BLaER1 treated with 17β-estradiol and CSF1 and Interleukin-3, amounts not matched to agents 10 nM and 100 nM (cell line): ENCODE data around the gene MAN2A1.
A peak's percentile ranks its signal among the peaks of the same experiment; 100 is the strongest.

Experiments used
- H3K27ac ChIP-seq, 11 experiments: shearing (Covaris generic); formaldehyde crosslinking; 2 replicates each; pipeline ENCODE4 v1.8.1; 2022
- H3K27me3 ChIP-seq, 11 experiments: shearing (Covaris generic); formaldehyde crosslinking; 2 replicates each; pipeline ENCODE4 v1.8.1; 2022
- H3K36me3 ChIP-seq, 11 experiments: shearing (Covaris generic); formaldehyde crosslinking; 2 replicates each; pipeline ENCODE4 v1.8.1; 2022
- H3K4me1 ChIP-seq, 10 experiments: shearing (Covaris generic); formaldehyde crosslinking; 2 replicates each; pipeline ENCODE4 v1.8.1; 2022
- H3K4me2 ChIP-seq, 11 experiments: shearing (Covaris generic); formaldehyde crosslinking; 2 replicates each; pipeline ENCODE4 v1.8.1; 2022
- H3K4me3 ChIP-seq, 10 experiments: shearing (Covaris generic); formaldehyde crosslinking; 2 replicates each; pipeline ENCODE4 v1.8.1; 2022
- H3K9ac ChIP-seq, 11 experiments: shearing (Covaris generic); formaldehyde crosslinking; 2 replicates each; pipeline ENCODE4 v1.8.1; 2022
- H3K9me3 ChIP-seq, 11 experiments: shearing (Covaris generic); formaldehyde crosslinking; replicated peaks in 1 of 11; 2 replicates each; pipeline ENCODE4 v1.8.1; 2022
- H4K20me1 ChIP-seq, 11 experiments: shearing (Covaris generic); formaldehyde crosslinking; 2 replicates each; pipeline ENCODE4 v1.8.1; 2022
- Cebpa-rat ChIP-seq, 11 experiments: shearing (Covaris generic); IDR thresholded peaks; 2 replicates each; pipeline ENCODE4 v1.8.1; 2022

MAN2A1 gene

DNA sequence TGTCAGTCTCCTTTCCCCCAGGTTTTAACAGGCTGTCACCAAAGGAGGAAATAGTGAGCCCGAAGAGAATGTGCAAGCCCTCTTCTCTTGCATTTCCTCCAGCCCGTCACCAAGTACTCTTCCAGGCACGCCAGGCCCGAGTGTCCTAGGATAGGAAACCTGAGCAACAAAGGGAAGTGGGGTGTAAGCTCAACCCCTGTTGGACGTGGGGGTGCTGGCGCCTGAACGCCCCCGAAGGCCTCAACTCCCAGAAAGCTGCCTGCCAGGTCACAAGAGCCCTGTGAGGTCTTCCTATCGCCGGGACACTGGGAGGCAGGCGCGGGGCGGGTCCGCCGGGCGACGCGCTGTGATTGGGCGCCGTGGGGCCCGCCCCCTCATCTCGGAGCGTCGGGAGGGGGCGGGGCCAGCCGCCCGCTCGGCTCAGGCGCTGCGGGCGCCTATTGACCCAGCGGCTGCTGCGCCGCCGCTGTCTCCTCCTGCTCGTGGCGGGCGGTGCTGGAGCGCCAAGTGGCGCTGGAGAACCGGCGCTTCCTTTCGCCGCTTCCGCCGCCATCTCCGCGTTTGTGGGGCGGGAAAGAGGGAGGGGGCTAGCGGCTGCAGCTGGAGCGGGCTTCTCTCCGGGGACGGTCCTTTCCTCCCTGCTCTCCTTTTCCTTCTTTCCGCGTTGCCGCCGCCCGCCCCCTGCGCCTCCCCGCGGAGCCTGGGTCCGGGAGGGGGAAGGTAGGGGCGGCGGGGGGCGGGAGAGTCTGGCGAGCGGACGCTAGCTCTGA lies 572 bp upstream of the MAN2A1 start:
- Histone ChIP-seq H3K9me3 (no peaks in the 10 kb centered on the region), H4K20me1 (peaks cover 13 to 43% (median 29%) of the 10 kb centered on the region in 11 experiments; a peak in 20 of 22 replicates), H3K4me2 (peak overlapping the region; percentile 58 to 93 (median 88)), H3K27ac (peak overlapping the region; percentile 86 to 97 (median 91)), H3K36me3 (no peaks in the 10 kb centered on the region), H3K4me3 (peak overlapping the region; percentile 84 to 97 (median 95)), H3K9ac (peak overlapping the region; percentile 90 to 97 (median 92)), H3K4me1 (peaks cover 32 to 39% (median 36%) of the 10 kb centered on the region in 10 experiments), H3K27me3 (no peaks in the 10 kb centered on the region)
- no peak for TF ChIP-seq Cebpa-rat (IDR thresholded peaks at IDR 0.05)

DNA sequence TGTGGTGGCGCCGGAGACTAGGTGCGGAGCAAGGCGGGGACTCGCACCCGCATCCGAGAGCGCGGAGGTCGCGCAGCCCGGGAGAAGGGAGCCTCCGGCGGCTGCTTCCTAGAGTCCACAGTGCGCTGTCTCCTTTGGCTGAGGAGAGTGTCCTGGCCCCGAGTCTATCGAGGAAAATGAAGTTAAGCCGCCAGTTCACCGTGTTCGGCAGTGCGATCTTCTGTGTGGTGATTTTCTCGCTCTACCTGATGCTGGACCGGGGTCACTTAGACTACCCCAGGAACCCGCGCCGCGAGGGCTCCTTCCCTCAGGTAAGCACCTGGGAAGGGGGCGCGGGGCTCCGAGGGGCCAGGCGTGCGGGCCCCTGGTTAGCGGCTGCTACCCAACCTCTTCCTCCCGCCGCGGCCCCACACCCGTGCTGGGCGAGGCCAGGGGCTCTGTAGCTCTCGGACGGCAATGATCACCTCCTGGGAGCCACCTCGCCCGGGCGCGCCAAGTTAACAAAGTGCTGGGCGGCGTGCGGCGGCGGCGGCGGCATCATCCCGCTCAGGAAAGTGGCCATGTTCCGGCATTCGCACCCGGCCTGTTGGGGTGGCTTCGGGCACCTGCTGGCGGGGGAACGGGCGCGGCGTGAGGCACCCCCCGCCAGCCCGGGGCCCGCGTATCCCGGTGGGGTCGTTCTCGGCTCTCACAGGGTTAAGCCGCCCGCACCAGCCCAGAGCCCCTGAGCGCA lies 681 bp downstream of the MAN2A1 start:
- H4K20me1 ChIP-seq = peaks cover 13 to 56% (median 41%) of the 10 kb centered on the region in 11 experiments; a peak in 20 of 22 replicates
- no peaks in the 10 kb centered on the region for H3K27me3 ChIP-seq
- no peak for TF ChIP-seq Cebpa-rat (IDR thresholded peaks at IDR 0.05)
- no peaks in the 10 kb centered on the region for H3K9me3 ChIP-seq
- peaks cover 45 to 51% (median 48%) of the 10 kb centered on the region in 10 experiments for H3K4me1 ChIP-seq
- peak overlapping the region; percentile 83 to 93 (median 88) for H3K4me2 ChIP-seq
- H3K9ac ChIP-seq = peak overlapping the region; percentile 90 to 97 (median 92)
- H3K27ac ChIP-seq = peak overlapping the region; percentile 86 to 97 (median 91)
- H3K4me3 ChIP-seq = peak overlapping the region; percentile 84 to 97 (median 95)
- no peaks in the 10 kb centered on the region for H3K36me3 ChIP-seq

DNA sequence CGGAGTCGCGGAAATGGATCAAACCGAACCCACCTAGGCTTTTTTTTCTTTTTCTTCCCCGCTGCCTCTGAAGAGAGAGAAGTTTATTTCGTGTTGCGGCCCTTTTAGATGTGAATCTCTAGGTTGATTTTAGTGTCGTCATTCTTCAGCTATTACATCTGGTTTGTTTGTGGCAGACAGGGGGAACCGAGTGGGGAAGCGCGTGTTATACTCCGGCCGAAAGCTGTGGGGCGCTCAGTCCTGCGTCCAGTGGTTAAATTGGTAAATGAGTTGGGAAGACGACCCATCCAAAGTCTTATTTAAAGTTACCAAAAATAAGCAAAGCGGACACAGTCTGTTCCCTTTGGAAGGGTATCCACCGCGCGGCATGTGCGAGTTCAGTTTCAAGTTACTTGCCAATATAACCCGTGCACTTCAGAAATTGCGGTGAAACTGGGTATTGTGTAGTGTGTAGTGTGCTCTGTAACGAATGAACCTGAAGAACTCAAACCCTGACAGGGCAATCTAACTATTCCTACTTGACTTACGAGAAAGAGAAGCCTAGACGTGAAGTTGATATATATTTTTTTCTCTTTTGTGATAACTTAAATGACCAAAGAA lies 1.3 kb downstream of the MAN2A1 start:
- peak overlapping the region; percentile 83 to 93 (median 88) for H3K4me2 ChIP-seq
- peak overlapping the region; percentile 84 to 97 (median 95) for H3K4me3 ChIP-seq
- peak overlapping the region; percentile 86 to 97 (median 91) for H3K27ac ChIP-seq
- no peak for TF ChIP-seq Cebpa-rat (IDR thresholded peaks at IDR 0.05)
- no peaks in the 10 kb centered on the region for H3K27me3 ChIP-seq
- no peaks in the 10 kb centered on the region for H3K36me3 ChIP-seq
- peaks cover 13 to 63% (median 41%) of the 10 kb centered on the region in 11 experiments; a peak in 20 of 22 replicates for H4K20me1 ChIP-seq
- H3K9me3 ChIP-seq = no peaks in the 10 kb centered on the region
- peak overlapping the region; percentile 90 to 97 (median 92) for H3K9ac ChIP-seq
- H3K4me1 ChIP-seq = peaks cover 51 to 58% (median 55%) of the 10 kb centered on the region in 10 experiments

DNA sequence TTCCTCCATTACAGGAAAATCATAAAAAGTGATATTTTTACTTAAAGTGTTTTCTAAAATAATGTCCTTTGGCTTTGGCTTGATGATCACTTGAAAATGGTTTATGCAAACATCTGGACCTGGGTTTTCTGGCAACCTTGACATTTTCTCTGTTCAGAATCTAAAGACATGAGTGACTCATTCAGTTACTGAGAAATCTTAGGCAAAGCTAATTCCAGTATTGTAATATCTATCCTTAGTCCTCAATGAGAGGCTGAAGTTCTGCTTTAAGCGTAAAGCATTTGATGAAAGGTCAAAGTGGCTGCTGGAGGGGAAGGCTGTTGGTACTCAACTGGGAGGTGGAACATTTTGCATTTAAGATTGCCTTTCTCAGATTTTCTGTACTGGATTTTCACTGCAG lies 2.3 kb downstream of the MAN2A1 start:
- Histone ChIP-seq H4K20me1 (peaks cover 13 to 72% (median 41%) of the 10 kb centered on the region in 11 experiments; a peak in 20 of 22 replicates), H3K4me1 (peaks cover 56 to 64% (median 61%) of the 10 kb centered on the region in 10 experiments), H3K36me3 (peaks cover 0 to 6% (median 0%) of the 10 kb centered on the region in 11 experiments; a peak in 2 of 22 replicates), H3K9ac (peak overlapping the region in 10 of 11 experiments; percentile 90 to 97 (median 92); a peak in 19 of 22 replicates), H3K9me3 (peaks cover 0 to 5% (median 0%) of the 10 kb centered on the region in 11 experiments; a peak in 3 of 22 replicates), H3K27me3 (no peaks in the 10 kb centered on the region), H3K4me3 (peak overlapping the region; percentile 84 to 97 (median 95); a peak in 19 of 20 replicates), H3K4me2 (peak overlapping the region; percentile 83 to 93 (median 88)), H3K27ac (peak overlapping the region in 7 of 11 experiments; percentile 90 to 97 (median 92); a peak in 9 of 22 replicates)
- TF ChIP-seq Cebpa-rat (IDR thresholded peaks at IDR 0.05) = no peak

DNA sequence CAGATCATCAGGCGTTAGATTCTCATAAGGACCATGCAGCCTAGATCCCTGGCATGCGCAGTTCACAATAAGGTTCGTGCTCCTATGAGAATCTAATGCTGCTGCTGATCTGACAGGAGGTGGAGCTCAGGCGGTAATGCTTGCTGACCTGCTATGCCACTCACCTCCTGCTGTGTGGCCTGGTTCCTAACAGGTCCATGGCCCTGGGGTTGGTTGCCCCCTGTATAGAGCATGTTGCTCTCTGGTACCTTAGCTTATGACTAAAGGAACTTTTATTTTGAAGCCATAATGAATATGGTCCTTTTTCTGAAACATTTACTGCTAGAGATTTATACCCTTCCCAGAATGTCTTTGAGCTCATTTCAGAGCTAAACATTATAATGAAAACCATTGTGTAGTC lies 3.1 kb downstream of the MAN2A1 start:
- H3K27me3 ChIP-seq = no peaks in the 10 kb centered on the region
- peak overlapping the region; percentile 49 to 93 (median 83) for H3K4me2 ChIP-seq
- H3K4me1 ChIP-seq = peaks cover 55 to 69% (median 59%) of the 10 kb centered on the region in 10 experiments
- peaks cover 13 to 80% (median 41%) of the 10 kb centered on the region in 11 experiments; a peak in 20 of 22 replicates for H4K20me1 ChIP-seq
- H3K9me3 ChIP-seq = peaks cover 0 to 7% (median 2%) of the 10 kb centered on the region in 11 experiments; a peak in 12 of 22 replicates
- peaks cover 0 to 11% (median 2%) of the 10 kb centered on the region in 11 experiments; a peak in 13 of 22 replicates for H3K36me3 ChIP-seq
- H3K27ac ChIP-seq = no peak overlapping the region
- no peak for TF ChIP-seq Cebpa-rat (IDR thresholded peaks at IDR 0.05)
- no peak overlapping the region for H3K9ac ChIP-seq
- H3K4me3 ChIP-seq = no peak overlapping the region

DNA sequence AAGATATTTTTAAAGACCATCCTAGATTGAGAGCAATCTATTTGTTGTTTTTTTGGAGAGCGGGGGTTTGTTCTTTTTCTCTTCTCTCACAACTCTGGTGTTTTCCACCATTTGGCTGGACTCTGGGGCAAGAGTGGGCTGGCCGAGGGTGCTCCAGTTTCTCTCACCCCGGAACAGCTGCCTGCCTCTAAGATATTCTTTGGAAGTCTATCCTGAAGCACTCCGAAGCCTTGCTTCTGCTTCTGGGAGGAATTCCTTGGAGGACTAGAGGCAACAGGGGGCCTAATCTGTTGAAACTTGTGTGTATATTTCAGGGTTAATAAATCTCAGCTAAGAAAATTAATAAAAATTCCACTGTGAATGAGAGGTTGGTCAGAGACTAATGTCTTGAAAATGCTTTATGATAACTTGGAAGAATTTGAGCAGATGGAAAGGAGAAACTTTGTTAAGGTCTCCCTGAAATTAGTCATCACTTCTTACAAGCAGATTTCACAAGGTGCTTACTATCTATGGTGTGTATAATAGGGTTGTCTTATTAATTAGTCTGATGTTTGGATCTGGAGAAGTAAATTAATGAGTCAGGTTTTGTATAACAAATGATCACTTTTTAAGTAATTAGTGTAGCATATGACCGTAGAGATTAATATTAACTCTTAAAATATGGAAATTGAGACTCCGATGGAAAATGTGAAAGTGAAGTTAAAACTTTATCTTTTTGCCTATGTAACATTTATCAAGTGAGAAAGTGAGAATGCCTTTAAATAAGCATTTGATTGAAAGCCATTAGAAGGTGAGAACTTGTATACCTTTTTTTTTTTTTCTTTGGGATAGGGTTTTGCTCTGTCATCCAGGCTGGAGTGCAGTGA lies 4.0 kb downstream of the MAN2A1 start:
- Histone ChIP-seq H3K36me3 (peaks cover 0 to 20% (median 10%) of the 10 kb centered on the region in 11 experiments; a peak in 16 of 22 replicates), H4K20me1 (peaks cover 13 to 89% (median 41%) of the 10 kb centered on the region in 11 experiments; a peak in 20 of 22 replicates), H3K9ac (no peak overlapping the region), H3K9me3 (peaks cover 0 to 15% (median 11%) of the 10 kb centered on the region in 11 experiments; a peak in 13 of 22 replicates), H3K27me3 (no peaks in the 10 kb centered on the region), H3K27ac (no peak overlapping the region; a peak in 2 of 22 replicates), H3K4me2 (peak overlapping the region; percentile 61 to 93 (median 83)), H3K4me1 (peaks cover 48 to 62% (median 51%) of the 10 kb centered on the region in 10 experiments), H3K4me3 (no peak overlapping the region)
- TF ChIP-seq Cebpa-rat (IDR thresholded peaks at IDR 0.05) = no peak

DNA sequence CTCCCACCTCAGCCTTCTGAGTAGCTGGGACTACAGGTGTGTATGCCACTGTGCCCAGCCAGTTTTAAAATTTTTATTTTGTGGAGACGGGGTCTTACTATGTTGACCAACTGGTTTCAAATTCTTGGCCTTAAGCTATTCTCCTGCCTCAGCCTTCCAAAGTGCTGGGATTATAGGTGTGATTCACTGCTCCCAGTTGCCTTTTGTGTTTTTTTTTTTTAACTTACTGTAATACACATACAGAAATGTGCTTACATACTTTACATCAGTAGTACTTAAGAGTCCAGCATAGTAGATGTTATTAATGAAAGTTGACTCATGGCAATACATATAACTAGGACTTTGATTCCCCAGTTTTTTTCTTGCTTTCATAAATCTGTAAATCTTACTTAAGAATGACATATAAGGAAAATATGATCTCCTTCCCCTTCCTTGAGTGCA lies 4.7 kb downstream of the MAN2A1 start:
- no peak overlapping the region for H3K9ac ChIP-seq
- peak overlapping the region in 5 of 11 experiments; percentile 30 to 55 (median 50); a peak in 6 of 22 replicates for H3K27ac ChIP-seq
- H3K9me3 ChIP-seq = peaks cover 0 to 21% (median 14%) of the 10 kb centered on the region in 11 experiments; a peak in 13 of 22 replicates
- peaks cover 0 to 25% (median 16%) of the 10 kb centered on the region in 11 experiments; a peak in 16 of 22 replicates for H3K36me3 ChIP-seq
- no peak for TF ChIP-seq Cebpa-rat (IDR thresholded peaks at IDR 0.05)
- no peak overlapping the region; a peak in 1 of 20 replicates for H3K4me3 ChIP-seq
- H3K27me3 ChIP-seq = no peaks in the 10 kb centered on the region
- H3K4me2 ChIP-seq = peak overlapping the region; percentile 38 to 93 (median 72)
- peaks cover 49 to 63% (median 54%) of the 10 kb centered on the region in 10 experiments for H3K4me1 ChIP-seq
- peaks cover 13 to 91% (median 41%) of the 10 kb centered on the region in 11 experiments; a peak in 20 of 22 replicates for H4K20me1 ChIP-seq
